HG03432 (cell line): Measurements from ENCODE around the gene LMOD3.
A peak's percentile ranks its signal among the peaks of the same experiment; 100 is the strongest.

ENCODE experiments used
- ATAC-seq: cut with Tn5 transposase; IDR thresholded peaks from one replicate; pipeline ENCODE4 v1.9.1; 2021; ENCODE audit warnings: mild to moderate bottlenecking, moderate library complexity; ENCODE audit not compliant: unreplicated experiment

Gene LMOD3

GRCh38 chr3:69065318-69065964, 57.0 kb downstream of the LMOD3 start:
- ATAC-seq, result no peak

- ATAC-seq, result no peak
These were observed 58.8 kb downstream of the LMOD3 start for GRCh38 chr3:69063636-69064035.

GRCh38 chr3:69059688-69060087, 62.7 kb downstream of the LMOD3 start:
- ATAC-seq, result no peak

GRCh38 chr3:69058947-69059224, 63.5 kb downstream of the LMOD3 start:
- ATAC-seq, result no peak

- peak; percentile 99 for ATAC-seq
These were observed 64.0 kb downstream of the LMOD3 start for GRCh38 chr3:69058180-69058946.
